Endometrial microvascular endothelial cells (primary cell): Measurements from ENCODE around the gene RASD1. TPM values are rescaled to one million over a fixed set of nuclear protein-coding genes. Genes with fewer than 3 reads are reported as not detected.

ENCODE experiments used
- in situ Hi-C: cut with HindIII; loops from 2 replicates; pipeline ENCODE4 v1.10.0; 2017; ENCODE audit warnings: low sequenced_read_pairs, low pct_unique_long_range_greater_than_20kb; ENCODE audit errors: inconsistent ontology term
- total RNA-seq: library from RNA; depleted of rRNA; stranded (reverse); fragments of >200 nt; gene quantifications from one replicate; pipeline ENCODE4 v1.2.3, GENCODE V29; 2015; ENCODE audit errors: inconsistent ontology term

RASD1 gene
- total RNA-seq, 1 donor from 2014 or later: 0.65 TPM

GRCh38 chr17:17514361-17514992 is 18.3 kb upstream of the RASD1 start:
- in situ Hi-C loops: no loop called here

- in situ Hi-C loops: no loop called here
These were observed 17.4 kb upstream of the RASD1 start for GRCh38 chr17:17513626-17514025.

- in situ Hi-C loops: no loop called here
These were observed 16.7 kb upstream of the RASD1 start for GRCh38 chr17:17512866-17513265.

- in situ Hi-C loops: no loop called here
These were observed 16.0 kb upstream of the RASD1 start for GRCh38 chr17:17511881-17512858.

- in situ Hi-C loops: no loop called here
These were observed 15.1 kb upstream of the RASD1 start for GRCh38 chr17:17511293-17511741.

GRCh38 chr17:17510456-17511292 is 14.5 kb upstream of the RASD1 start:
- in situ Hi-C loops: no loop called here

GRCh38 chr17:17509601-17510425 is 13.6 kb upstream of the RASD1 start:
- in situ Hi-C loops: no loop called here

GRCh38 chr17:17508646-17509591 is 12.7 kb upstream of the RASD1 start:
- in situ Hi-C loops: no loop called here

- in situ Hi-C loops: no loop called here
These were observed 11.9 kb upstream of the RASD1 start for GRCh38 chr17:17508019-17508535.

- in situ Hi-C loops: no loop called here
These were observed 11.3 kb upstream of the RASD1 start for GRCh38 chr17:17507465-17508011.

GRCh38 chr17:17506893-17507464 is 10.8 kb upstream of the RASD1 start:
- in situ Hi-C loops: no loop called here

- in situ Hi-C loops: no loop called here
These were observed 10.1 kb upstream of the RASD1 start for GRCh38 chr17:17506181-17506741.

GRCh38 chr17:17505610-17506171 is 9.5 kb upstream of the RASD1 start:
- in situ Hi-C loops: no loop called here

GRCh38 chr17:17505151-17505550 is 9.0 kb upstream of the RASD1 start:
- in situ Hi-C loops: no loop called here

- in situ Hi-C loops: no loop called here
These were observed 8.3 kb upstream of the RASD1 start for GRCh38 chr17:17504341-17505140.
